HL-60 (cell line): ENCODE results near the gene PPP1R36.

ENCODE experiments used
- CTCF ChIP-seq: IDR thresholded peaks from one replicate; pipeline ENCODE4 v1.5.1; 2011; ENCODE audit warnings: low read length, control low read depth, inconsistent platforms; ENCODE audit not compliant: insufficient read depth
- GABPA ChIP-seq: IDR thresholded peaks from 2 replicates; pipeline ENCODE4 v1.6.1; 2012; ENCODE audit warnings: low read depth
- POLR2AphosphoS5 ChIP-seq: IDR thresholded peaks from 2 replicates; pipeline ENCODE4 v1.6.1; 2012; ENCODE audit warnings: low read depth
- REST ChIP-seq: IDR thresholded peaks from 2 replicates; pipeline ENCODE4 v1.6.1; 2012; ENCODE audit warnings: low read depth; ENCODE audit not compliant: insufficient replicate concordance
- SPI1 ChIP-seq: IDR thresholded peaks from 2 replicates; pipeline ENCODE4 v1.6.1; 2012; ENCODE audit warnings: low read depth, mild to moderate bottlenecking, borderline replicate concordance

GRCh38 chr14:64581817-64582216 is 32.1 kb downstream of the PPP1R36 start:
- TF ChIP-seq POLR2AphosphoS5: no peak
- TF ChIP-seq CTCF: no peak
- TF ChIP-seq REST: no peak
- TF ChIP-seq SPI1: no peak
- no peak for TF ChIP-seq GABPA
